ENCODE results near the gene BCL2A1.

- TF ChIP-seq, protein P1, sequence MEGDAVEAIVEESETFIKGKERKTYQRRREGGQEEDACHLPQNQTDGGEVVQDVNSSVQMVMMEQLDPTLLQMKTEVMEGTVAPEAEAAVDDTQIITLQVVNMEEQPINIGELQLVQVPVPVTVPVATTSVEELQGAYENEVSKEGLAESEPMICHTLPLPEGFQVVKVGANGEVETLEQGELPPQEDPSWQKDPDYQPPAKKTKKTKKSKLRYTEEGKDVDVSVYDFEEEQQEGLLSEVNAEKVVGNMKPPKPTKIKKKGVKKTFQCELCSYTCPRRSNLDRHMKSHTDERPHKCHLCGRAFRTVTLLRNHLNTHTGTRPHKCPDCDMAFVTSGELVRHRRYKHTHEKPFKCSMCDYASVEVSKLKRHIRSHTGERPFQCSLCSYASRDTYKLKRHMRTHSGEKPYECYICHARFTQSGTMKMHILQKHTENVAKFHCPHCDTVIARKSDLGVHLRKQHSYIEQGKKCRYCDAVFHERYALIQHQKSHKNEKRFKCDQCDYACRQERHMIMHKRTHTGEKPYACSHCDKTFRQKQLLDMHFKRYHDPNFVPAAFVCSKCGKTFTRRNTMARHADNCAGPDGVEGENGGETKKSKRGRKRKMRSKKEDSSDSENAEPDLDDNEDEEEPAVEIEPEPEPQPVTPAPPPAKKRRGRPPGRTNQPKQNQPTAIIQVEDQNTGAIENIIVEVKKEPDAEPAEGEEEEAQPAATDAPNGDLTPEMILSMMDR (IDR thresholded peaks at IDR 0.05; ENCODE audit: insufficient read depth, low read length, poor library complexity, severe bottlenecking), result no peak
- TF ChIP-seq EZH2phosphoT487 (conservative IDR thresholded peaks at IDR 0.05; ENCODE audit: low read length), result no peak
Measured at GRCh38 chr15:80002267-80002666, 31.3 kb upstream of the BCL2A1 start.

Measured in SU-DHL-6 (cell line).